ENCODE results near the gene HCN3.

DNA sequence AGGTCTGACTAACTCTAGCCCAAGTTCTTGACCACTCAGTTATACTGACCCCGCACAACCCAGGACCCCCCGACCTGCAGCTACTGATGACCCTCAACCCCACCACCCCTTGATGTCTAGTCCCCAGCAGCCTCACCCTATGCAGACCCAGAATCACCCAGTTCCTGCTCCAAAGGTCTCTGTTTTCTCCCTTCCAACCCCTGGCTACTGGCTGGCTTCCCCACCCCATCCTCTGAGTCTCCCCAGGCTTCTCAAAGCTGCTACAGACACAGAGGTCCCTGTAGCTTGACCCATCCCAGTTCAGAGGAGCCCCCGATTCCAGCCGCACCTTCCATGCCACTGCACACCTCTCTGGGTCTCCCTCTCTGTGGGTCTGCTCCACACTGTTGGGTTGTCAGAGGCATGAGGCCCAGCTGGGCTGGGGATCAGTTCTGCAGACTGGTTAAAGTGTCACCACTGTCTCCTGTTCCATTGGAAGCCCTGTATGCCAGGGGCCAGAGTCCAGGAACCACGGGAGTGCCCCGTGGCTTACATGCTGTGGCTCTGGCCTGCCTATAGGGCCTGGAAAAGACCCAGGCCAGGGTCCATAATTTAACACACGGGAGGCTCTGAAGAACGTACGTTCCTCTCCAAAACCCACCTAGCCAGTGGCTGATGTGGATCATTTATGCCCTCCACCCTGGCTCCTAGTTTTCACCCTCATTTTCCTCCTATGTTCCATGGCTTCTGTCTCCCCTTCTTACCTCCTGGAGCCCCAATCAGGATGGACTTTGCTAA, 23.5 kb downstream of the HCN3 start:
- no peak for TF ChIP-seq TAF1 (IDR thresholded peaks at IDR 0.05; ENCODE audit: low read depth)
- TF ChIP-seq ZBTB7A (IDR thresholded peaks at IDR 0.05; ENCODE audit: low read depth) = no peak
- no peak for TF ChIP-seq YY1 (IDR thresholded peaks at IDR 0.05; ENCODE audit: low read depth)
- no peak for TF ChIP-seq TCF12 (IDR thresholded peaks at IDR 0.05; ENCODE audit: low read depth)
- TF ChIP-seq, protein P1, sequence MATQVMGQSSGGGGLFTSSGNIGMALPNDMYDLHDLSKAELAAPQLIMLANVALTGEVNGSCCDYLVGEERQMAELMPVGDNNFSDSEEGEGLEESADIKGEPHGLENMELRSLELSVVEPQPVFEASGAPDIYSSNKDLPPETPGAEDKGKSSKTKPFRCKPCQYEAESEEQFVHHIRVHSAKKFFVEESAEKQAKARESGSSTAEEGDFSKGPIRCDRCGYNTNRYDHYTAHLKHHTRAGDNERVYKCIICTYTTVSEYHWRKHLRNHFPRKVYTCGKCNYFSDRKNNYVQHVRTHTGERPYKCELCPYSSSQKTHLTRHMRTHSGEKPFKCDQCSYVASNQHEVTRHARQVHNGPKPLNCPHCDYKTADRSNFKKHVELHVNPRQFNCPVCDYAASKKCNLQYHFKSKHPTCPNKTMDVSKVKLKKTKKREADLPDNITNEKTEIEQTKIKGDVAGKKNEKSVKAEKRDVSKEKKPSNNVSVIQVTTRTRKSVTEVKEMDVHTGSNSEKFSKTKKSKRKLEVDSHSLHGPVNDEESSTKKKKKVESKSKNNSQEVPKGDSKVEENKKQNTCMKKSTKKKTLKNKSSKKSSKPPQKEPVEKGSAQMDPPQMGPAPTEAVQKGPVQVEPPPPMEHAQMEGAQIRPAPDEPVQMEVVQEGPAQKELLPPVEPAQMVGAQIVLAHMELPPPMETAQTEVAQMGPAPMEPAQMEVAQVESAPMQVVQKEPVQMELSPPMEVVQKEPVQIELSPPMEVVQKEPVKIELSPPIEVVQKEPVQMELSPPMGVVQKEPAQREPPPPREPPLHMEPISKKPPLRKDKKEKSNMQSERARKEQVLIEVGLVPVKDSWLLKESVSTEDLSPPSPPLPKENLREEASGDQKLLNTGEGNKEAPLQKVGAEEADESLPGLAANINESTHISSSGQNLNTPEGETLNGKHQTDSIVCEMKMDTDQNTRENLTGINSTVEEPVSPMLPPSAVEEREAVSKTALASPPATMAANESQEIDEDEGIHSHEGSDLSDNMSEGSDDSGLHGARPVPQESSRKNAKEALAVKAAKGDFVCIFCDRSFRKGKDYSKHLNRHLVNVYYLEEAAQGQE (IDR thresholded peaks at IDR 0.05; ENCODE audit: low read depth) = no peak
- no peak for TF ChIP-seq RAD21 (IDR thresholded peaks at IDR 0.05; ENCODE audit: low read depth)

Data from Ishikawa (cell line).